NCI-H2107 treated with DMSO at 0.1 percent for 48 hours (cell line): Measurements from ENCODE around the gene ANXA2R.
"Not testable (repeated sequence)": the region's sequence is repeated elsewhere in the genome, so short reads cannot be mapped to it uniquely, and the experiment has no call there.

ENCODE experiments used
- DNase-seq: peaks from one replicate; lab custom pipeline; 2025; ENCODE audit not compliant: unreplicated experiment; lab: John Stamatoyannopoulos, UW

The ANXA2R gene, protein sequence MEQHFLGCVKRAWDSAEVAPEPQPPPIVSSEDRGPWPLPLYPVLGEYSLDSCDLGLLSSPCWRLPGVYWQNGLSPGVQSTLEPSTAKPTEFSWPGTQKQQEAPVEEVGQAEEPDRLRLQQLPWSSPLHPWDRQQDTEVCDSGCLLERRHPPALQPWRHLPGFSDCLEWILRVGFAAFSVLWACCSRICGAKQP

DNA sequence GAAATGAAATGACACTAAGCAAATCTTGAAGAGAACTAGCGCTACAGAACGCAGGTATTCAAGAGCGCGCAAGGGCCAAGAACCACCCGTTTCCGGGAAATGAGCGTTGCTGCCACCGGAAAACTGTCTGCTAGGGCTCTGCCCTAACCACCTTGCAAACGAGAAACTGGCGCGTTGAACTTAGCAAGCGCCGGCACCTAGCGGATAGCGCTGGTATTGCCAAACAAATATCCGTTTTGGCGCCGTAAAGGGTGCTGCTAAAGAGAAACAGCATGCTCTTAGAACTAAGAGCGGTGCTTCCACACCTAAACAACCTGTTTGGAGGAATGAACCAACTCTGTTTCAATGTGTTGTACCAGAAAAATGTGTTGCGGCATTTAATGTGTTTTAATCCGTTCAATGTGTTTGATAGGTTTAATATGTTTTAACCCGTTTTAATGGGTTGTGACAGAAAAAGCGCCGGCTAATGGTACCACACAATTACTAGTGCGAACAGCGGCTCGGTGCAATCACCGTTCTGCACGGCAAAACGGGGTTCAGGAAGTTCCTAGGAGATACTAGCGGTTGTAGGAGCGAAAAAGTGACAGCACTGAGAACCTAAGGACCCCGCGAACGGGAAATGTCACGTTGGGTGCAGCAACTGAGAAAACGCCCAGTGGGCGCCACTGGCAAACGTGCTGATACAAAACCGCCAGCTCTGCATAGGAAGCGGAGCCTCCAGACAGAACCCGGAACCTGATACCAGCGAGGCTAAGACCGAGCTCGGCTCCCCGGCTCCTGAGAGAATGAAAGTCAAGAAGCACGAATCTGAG lies at the start of gene ANXA2R:
ANXA2R (minus strand) TSS at position 33 of the 812 bp plus-strand sequence. CDS start 273 bp downstream, outside the sequence.
- peak; percentile 97 for DNase-seq

DNA sequence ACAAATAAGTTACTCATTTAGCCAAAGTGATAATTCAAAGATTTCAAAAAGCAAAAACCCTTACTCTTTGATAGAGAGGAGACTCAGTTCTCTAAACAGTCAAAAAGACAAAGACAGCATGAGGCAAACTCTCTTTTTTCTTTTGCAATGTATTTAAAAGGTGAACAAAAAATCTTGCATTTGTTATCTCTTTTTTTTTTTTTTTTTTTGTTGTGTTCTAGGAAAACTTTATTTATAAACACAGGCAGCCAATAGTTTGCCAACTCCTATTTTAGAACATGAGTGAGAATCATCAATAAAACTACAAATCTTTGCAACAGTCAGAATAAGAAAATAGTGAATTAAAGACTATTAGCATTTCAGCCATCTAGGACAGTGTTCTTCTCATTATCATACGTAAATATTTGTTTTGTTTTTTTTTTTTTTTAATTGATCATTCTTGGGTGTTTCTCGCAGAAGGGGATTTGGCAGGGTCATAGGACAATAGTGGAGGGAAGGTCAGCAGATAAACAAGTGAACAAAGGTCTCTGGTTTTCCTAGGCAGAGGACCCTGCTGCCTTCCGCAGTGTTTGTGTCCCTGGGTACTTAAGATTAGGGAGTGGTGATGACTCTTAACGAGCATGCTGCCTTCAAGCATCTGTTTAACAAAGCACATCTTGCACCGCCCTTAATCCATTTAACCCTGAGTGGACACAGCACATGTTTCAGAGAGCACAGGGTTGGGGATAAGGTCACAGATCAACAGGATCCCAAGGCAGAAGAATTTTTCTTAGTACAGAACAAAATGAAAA lies 46.2 kb upstream of the ANXA2R start:
- not testable (repeated sequence) for DNase-seq

DNA sequence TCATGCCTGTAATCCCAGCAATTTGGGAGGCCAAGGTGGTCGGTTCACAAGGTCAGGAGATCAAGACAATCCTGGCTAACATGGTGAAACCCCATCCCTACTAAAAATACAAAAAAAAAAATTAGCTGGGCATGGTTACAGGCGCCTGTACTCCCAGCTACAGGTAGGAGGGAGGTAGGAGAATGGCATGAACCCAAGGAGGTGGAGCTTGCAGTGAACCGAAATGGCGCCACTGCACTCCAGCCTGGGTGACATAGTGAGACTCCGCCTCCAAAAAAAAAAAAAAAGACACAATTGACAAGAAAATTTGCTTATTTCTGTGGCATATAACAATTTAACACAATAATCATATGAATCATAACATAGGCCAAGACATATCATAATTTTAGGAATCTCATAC lies 45.3 kb upstream of the ANXA2R start:
- no peak for DNase-seq

DNA sequence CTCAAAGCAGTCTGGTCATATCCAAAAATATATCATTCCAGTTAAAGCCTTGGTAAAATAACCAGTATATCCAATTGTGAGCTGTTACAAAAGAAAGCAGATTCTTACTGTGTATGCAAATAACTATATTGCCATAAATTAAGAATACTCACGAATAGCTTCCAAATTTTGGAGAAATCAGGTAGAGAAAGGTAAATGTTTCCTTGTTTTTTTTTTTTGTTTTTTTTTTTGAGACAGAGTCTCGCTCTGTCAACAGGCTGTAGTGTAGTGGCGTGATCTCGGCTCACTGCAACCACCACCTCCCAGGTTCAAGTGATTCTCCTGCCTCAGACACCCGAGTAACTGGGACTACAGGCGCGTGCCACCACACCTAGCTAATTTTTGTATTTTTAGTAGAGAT lies 44.3 kb upstream of the ANXA2R start:
- not testable (repeated sequence) for DNase-seq

DNA sequence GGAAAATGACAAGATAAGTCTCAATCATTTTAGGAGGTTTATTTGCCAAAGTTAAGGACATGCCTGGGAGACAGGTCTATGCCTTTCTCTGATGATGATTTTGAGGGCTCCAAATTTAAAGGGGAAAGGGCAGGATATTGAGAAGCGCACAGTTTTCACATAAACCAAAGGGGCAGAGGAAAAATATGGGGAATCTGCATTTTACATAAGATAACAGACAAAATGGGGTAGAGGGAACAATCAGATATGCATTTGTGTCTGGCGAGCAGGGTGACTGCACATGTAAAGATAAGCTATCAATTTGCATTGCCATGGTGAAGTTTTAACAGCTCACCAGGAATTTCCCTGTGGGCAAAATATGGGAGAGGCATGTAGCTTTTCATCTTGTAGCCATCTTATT lies 41.2 kb upstream of the ANXA2R start:
- DNase-seq: not testable (repeated sequence)

DNA sequence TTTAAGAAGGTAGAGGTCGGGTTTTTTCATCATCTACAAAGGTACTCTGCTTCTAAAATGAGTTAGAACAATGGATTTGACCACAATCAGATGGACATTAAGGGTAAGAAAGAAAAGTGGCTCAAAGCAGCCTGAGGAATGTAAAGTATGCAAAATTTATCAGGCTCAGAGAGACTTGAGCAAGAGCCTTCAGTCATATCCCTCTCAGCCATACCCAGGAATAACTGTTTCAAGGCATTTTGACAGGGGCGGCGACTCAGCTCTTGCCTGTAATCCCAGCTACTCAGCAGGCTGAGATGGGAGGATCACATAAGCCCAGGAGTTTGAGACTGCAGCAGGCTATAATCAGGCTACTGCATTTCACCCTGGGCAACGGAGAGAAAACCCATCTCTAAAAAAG lies 38.8 kb upstream of the ANXA2R start:
- DNase-seq: no peak

DNA sequence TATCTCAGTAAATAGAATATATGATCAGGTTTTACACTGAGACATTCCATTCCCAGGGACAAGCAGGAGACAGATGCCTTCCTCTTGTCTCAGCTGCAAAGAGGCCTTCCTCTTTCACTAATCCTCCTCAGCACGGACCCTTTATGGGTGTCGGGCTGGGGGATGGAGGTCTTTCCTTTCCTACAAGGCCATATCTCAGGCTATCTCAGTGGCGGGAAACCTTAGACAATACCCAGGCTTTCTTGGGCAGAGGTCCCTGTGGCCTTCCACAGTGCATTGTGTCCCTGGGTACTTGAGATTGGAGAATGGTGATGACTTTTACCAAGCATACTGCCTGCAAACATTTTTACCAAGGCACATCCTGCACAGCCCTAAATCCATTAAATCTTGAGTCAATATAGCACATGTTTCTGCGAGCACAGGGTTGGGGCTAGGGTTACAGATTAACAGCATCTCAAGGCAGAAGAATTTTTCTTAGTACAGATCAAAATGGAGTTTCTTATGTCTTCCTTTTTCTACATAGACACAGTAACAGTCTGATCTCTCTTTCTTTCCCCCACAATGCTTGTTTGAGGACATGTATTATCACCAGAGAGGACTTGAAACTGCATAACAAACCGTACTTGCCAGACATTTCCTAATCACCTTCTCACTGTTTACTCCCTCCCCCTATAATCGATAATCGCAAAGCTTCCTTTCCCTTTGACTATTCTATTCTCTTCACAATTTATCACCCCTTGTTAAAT lies 37.5 kb upstream of the ANXA2R start:
- not testable (repeated sequence) for DNase-seq

DNA sequence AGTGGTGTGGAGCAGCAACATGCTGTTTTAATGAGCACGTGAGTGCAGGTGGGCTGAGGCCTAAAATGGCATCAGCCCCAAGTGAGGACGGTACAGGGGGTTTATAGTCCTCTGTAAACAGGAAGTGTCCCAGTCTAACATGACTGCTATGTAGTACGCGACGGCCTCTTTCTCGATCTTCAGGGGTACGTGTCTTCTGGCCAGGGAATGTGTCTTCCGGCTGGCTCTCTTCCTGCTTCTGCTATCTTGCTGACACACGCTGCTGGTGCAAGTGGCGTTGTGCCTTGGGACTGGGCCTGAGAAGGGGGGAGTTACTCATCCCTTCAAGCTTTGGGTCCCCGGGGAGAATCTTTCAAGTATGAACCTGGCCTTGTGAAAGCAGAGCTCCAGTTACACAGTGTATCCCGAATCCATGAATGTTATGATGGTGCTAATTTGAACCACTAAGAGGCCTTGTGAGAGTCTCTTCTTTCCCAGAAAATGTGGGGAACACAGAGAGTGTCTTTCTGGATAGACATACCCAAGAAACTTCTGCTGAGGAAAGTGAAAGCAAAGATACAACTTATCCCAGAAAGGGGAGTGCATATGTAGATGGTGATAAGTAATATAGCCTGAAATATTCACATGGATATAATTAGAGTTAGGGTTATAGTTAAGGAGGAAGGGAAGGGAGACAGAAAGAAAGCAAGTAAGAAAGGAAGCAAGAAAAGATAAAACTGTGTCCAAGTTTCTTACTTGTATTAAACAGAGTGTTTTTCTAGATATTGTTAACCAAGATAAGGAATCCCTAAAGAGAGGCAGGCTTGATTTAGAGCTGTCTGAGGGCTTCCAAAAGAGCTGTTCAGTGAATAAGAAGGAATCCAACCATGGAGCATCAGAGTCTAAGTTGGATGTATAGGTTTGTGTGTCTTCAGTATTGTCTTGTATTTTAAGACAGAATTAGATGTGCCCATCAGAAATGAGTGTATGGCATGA lies 35.5 kb upstream of the ANXA2R start:
- peak; percentile 30 for DNase-seq

DNA sequence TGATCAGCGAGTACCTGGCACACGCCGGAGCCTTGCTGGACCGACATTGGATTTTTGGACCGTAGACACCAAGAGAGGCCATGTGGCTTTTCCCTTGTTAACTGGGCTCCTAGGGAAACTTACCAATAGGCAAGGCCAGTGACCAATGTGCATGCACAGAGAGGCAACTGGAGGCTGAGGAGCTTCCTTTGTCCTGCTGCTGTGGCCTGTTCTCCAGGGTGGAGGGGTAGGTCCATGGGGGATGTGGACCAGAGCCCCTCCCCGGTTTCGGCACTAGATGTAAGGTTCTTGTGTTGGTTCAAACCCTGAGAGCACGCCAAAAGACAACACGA lies 34.8 kb upstream of the ANXA2R start:
- no peak for DNase-seq

DNA sequence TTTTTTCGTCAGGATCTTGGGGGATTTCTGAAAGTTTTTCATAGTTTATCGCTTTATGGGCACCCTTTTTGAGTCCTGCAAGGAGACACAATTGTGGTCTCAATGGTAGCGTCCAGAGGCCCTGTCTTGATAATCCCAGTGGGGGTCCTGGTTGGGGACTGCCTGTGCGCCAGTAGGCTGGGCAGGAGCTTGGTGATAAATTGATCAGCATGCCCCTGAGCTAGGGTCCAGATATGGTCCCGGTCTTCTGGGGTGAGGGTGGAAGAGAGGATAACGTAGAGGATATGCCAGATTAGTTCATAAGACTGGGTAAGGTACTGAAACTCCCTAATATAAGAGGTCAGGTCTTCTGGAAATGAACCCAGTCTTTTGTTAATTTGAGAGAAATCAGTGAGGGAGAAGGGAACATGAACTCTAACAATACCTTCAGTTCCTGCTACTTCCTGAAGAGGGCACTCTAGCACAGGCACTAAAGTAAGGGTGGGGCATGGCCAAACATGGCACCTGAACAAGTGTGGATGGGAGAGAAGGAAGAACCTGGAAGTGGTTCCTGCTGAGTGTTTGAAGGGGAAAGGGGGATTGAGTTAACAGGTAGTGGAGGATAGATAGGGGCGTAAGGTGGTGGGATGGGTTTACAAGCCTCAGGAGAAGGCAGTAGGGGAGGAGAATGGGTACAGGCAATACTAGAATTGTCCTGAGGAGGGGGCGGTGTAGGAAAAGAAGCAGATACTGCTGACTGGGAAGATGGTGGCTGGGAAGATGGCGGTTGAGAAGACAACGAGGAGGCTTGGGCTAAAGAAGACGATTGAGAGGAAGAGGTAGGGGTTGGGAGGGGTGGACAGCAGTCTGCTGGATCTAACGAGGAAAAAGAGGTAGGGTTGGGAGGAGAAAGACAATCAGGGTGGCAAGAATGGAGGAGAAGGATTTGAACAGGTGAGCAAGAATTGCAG lies 33.8 kb upstream of the ANXA2R start:
- peak; percentile 49 for DNase-seq

DNA sequence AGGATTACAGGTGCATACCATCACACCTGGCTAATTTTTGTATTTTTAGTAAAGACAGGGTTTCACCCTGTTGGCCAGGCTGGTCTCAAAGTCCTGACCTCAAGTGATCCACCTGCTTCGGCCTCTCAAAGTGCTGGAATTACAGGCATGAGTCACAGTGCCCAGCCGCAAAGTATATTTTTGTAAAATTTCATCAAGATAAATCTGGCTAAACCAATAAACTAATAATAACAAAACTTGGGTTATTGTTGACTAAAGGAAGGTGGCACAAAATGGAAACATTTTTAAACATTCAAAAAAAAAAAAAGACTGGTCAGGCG lies 29.2 kb upstream of the ANXA2R start:
- DNase-seq: not testable (repeated sequence)

DNA sequence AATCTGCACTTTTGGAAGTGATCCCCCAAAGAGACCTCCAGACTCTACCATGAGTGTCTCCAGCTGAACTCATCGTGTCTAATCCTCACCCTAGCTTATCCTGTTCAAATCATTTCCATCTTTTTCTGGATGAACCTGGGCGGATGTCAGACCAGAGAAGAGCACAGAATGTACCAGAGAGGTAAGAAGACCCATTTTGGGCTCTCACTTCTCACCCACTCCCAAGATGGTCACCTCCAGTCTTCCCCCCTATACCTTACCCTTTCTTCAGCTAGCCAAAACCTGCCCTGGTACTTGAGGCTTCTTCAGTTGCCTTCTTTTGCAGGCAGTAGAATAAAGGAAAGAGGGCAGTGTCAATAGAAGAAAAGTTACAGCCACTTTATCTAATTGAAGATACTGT lies 27.9 kb upstream of the ANXA2R start:
- DNase-seq: no peak

DNA sequence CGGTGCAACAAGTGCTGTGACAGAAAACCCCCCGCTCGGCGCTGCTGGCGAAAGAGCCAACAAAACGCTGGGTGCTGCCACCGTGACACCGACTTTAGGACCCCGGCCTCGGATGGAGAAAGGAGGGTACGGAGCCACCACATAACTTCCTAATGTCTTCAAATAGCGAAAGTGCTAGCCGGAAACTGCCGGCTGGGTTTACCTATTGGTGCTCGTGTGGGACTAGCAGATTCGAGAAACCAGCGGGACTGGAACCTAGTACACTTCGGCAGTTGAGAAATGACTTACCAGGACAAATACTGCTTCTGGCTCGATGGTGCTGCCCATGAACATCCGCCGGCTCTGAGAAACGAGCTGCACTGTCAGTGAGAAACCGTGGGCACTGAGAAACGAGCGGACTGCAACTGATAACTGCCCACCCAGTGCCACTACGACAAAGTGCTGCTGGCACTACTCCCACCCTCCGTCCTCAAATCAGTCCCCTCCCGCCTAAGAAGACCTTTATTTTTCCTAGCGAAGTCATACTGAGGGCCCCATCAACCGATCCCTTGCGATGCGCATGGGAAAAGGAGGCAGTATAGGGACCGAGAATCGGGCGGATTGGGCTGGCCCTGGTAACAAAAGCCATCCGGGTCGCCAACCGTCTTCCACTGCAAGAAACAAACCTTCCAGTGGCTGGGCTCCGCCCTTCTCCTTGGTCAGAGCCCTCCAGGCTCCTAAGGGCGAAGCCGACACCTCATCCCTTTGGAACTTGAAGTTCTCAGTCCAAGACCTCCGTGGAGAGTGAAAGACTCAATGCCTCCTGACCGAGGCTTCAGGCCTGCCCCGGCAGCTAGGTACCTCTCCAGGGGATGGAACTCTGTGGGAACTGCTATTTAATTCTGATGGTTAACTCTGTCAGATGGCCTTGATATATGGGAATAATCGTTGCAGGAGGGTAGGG lies 27.0 kb upstream of the ANXA2R start:
- peak; percentile 83 for DNase-seq

DNA sequence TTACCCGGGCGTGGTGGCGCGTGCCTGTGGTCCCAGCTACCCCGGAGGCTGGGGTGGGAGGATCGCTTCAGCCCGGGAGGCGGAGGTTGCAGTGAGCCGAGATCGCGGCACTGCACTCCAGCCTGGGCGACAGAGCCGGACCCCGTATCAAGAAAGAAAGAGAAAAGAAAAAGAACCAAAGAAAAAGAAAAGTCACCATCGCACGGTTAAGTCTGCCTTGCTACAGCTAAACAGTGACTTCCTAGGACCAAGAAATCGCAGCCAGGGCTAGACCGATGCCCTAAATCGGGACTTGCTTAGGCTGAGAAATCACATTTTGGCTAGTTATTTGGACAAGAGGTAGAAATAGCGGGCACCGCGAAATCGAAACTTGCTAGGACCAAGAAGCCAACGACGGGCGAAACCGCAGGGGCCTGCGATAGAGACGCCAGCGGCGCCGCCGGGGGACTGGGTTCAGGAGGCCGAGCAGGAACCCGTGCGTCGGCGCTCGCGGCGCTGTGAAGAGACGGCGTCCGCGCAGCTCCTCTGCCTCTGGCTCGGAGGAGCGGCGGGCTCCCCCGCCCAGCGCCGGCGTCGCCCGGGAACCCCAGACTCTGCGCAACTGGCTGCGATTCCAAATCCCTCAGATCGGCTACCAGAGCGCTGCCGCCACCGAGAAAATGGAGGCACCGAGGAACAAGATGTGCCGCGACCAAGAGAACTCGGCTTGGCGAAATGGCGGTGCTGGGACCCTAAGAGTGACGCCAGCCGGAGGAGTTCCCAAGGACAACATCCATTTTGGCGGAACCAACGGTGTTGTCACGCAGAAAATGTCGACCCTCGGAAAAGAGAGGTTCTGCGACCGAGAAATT lies 26.1 kb upstream of the ANXA2R start:
- peak; percentile 71 for DNase-seq

DNA sequence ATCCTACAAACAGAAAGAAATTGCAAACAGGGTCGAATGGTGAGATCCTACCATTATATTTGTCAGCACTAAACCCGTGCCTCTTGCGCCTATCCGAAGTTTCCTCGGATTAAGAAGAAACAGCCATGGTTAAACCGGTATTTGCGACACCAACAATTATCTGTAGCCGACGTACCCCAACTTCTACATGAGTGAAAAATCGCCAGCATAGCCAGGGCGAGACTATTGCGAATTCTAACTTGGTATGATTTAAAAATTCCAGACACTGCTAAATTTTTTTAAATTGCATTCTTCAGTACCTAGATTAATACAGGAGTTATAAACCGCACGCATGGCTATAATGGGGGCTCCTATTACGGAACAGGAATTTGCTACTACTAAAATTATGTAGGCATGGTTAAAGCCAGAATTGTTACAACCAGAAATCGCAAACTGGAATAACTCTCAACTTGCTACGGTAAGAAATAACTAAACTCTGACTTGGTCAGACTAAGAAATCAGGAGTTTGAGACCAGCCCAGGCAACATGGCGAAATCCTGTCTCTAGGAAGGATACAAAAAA lies 25.3 kb upstream of the ANXA2R start:
- DNase-seq: peak; percentile 60

DNA sequence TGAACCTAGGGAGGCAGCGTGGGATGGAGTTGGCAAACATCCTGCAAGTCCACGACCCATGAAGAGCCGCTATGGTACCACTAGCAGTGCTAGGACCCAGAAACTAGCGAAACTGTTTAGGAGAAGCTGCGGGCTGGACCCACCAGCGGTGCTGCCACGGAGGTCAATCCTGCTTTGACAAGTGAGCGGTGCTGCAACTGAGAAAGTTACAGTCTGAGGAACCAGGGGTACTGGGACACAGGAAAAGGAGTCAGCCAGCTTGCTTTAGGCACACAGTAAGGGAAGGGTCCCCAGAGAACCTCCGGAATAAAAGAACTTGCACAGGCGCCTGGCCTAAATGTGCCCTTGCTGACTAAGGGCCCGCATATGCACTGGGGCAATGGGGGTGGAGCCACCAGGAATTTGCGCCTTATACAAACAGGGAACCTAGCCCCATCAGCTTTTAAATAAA lies 23.6 kb upstream of the ANXA2R start:
- DNase-seq: no peak
